Measurements from ENCODE around the gene SLC25A21. TPM values are rescaled to one million over a fixed set of nuclear protein-coding genes. Genes with fewer than 3 reads are reported as not detected.
A peak's percentile ranks its signal among the peaks of the same experiment; 100 is the strongest.

SLC25A21 gene
- total RNA-seq, 1 donor from 2014 or later = 0.91 TPM

- DNase-seq = no peak
- H3K27ac Mint-ChIP-seq (ENCODE audit: unreplicated experiment) = no peak overlapping the region
Observed at GRCh38 chr14:36646664-36647416, 525.6 kb downstream of the SLC25A21 start.

GRCh38 chr14:36633580-36633979, 538.8 kb downstream of the SLC25A21 start:
- Mint-ChIP-seq H3K4me3 (ENCODE audit: unreplicated experiment) (no peak overlapping the region), H3K9me3 (ENCODE audit: unreplicated experiment) (no peaks in the 10 kb centered on the region), H3K4me1 (ENCODE audit: low read depth, unreplicated experiment) (no peaks in the 10 kb centered on the region), H3K36me3 (ENCODE audit: unreplicated experiment) (peaks cover 5% of the 10 kb centered on the region), H3K27ac (ENCODE audit: unreplicated experiment) (no peak overlapping the region), H3K27me3 (ENCODE audit: unreplicated experiment) (peaks cover 4% of the 10 kb centered on the region)
- no peak for TF ChIP-seq CTCF (IDR thresholded peaks at IDR 0.05; ENCODE audit: partially characterized antibody, unreplicated experiment)
- no peak for DNase-seq

More at GRCh38 chr14:36646664-36647416, 525.6 kb downstream of the SLC25A21 start:
- Mint-ChIP-seq H3K27me3 (ENCODE audit: unreplicated experiment) (peaks cover 12% of the 10 kb centered on the region), H3K4me1 (ENCODE audit: low read depth, unreplicated experiment) (peaks cover 4% of the 10 kb centered on the region), H3K9me3 (ENCODE audit: unreplicated experiment) (no peaks in the 10 kb centered on the region), H3K36me3 (ENCODE audit: unreplicated experiment) (no peaks in the 10 kb centered on the region), H3K4me3 (ENCODE audit: unreplicated experiment) (peak overlapping the region; percentile 80)
- TF ChIP-seq CTCF (IDR thresholded peaks at IDR 0.05; ENCODE audit: partially characterized antibody, unreplicated experiment) = no peak

Small RNAs within 50 kb of the gene (microRNA-seq; reads per million reads assigned to microRNA genes)
- gene MIR4503 (ENCODE audit: unreplicated experiment) = not detected

Other genes with a start within 250 kb of the SLC25A21 start
- 14.5 TPM for gene MIPOL1, start 25.3 kb upstream of the SLC25A21 start, total RNA-seq (ENCODE audit: unreplicated experiment)